Measurements from ENCODE around the gene ITM2C. TPM values are rescaled to one million over a fixed set of nuclear protein-coding genes. Genes with fewer than 3 reads are reported as not detected.
A peak's percentile ranks its signal among the peaks of the same experiment; 100 is the strongest.

The ITM2C gene
- total and polyA plus RNA-seq, 5 donors from 2014 or later: 29.3 to 70.3 (median 52.2) TPM

GRCh38 chr2:230925443-230925878 is 60.7 kb downstream of the ITM2C start:
- peak in 1 of 3 donors; percentile 39 for DNase-seq
- Histone ChIP-seq H3K27me3 (ENCODE audit: control insufficient read depth, insufficient read depth, low read length) (no peaks in the 10 kb centered on the region), H3K27ac (ENCODE audit: insufficient read depth, low read length, poor library complexity, severe bottlenecking) (peak overlapping the region; percentile 65), H3K36me3 (ENCODE audit: control insufficient read depth, insufficient read depth, low read length) (no peaks in the 10 kb centered on the region), H3K9me3 (ENCODE audit: control insufficient read depth in 2 of 2, low read length in 2 of 2) (no peaks in the 10 kb centered on the region), H3K4me3 (ENCODE audit: low read depth, low read length) (peak overlapping the region; percentile 68), H3K4me1 (ENCODE audit: control insufficient read depth, insufficient read depth, low read length, poor library complexity, severe bottlenecking) (peaks cover 29% of the 10 kb centered on the region)
- Mint-ChIP-seq H3K9me3 (no peaks in the 10 kb centered on the region), H3K36me3 (no peaks in the 10 kb centered on the region), H3K4me1 (peaks cover 0 to 49% (median 29%) of the 10 kb centered on the region in 4 donors), H3K27me3 (peaks cover 7% of the 10 kb centered on the region), H3K4me3 (peak overlapping the region; percentile 85 to 96 (median 91)), H3K27ac (peak overlapping the region; percentile 56 to 93 (median 87))
- ATAC-seq (ENCODE audit: low read depth in 2 of 2): no peak

DNA sequence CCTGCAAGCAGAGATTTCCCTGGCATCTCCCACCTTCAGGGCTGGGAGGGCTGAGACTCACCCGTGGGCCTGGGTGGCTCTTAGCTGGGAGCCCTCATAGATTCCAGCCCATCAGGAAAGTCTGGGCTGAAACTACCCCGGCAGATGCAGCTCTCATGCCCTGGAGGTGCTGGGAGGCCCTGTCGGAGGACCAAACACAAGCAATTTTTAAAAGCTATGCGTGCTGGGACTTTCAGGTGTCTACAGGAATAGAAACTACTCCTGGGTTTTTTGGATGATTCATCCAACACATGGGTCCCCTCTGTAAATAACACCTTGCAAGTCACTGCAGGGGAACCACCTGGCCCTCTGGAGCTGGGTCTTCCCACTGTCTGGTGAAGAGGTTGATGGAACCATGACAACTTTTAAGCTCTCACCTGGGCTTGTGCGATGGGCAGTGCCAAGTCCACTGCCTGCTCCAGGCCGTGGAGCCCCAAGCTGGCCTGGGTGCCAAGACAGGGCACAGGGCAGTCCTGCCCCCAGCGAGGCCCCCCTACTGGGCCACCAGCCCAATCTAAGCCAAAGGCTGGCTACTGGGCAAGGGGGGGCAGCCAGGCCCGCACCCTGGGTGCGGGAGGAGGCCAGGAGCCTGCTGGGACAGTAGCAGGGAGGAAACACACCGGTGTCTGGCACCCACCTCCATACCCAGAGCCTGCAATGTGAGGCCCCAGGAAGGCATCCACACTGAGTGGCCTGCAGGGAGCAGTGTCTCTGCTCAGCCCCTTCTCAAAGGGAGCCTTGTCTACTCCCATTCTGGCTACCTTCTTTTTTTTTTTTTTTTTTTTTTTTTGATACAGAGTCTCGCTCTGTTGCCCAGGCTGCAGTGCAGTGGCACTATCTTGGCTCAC is 61.4 kb downstream of the ITM2C start:
- DNase-seq: peak in 1 of 3 donors; percentile 51

GRCh38 chr2:230927711-230928341 is 63.1 kb downstream of the ITM2C start:
- Mint-ChIP-seq H3K9me3 (no peaks in the 10 kb centered on the region), H3K27me3 (peaks cover 8% of the 10 kb centered on the region), H3K4me1 (peaks cover 0 to 35% (median 19%) of the 10 kb centered on the region in 4 donors), H3K27ac (no peak overlapping the region), H3K36me3 (no peaks in the 10 kb centered on the region), H3K4me3 (peak overlapping the region in 1 of 4 donors; percentile 66)
- DNase-seq: peak in 1 of 3 donors; percentile 40
- H3K9me3 ChIP-seq (ENCODE audit: control insufficient read depth in 2 of 2, low read length in 2 of 2): no peaks in the 10 kb centered on the region
- no peak overlapping the region for H3K4me3 ChIP-seq (ENCODE audit: low read depth, low read length)
- H3K36me3 ChIP-seq (ENCODE audit: control insufficient read depth, insufficient read depth, low read length): no peaks in the 10 kb centered on the region
- H3K27ac ChIP-seq (ENCODE audit: insufficient read depth, low read length, poor library complexity, severe bottlenecking): no peak overlapping the region
- no peak for ATAC-seq (ENCODE audit: low read depth in 2 of 2)
- H3K4me1 ChIP-seq (ENCODE audit: control insufficient read depth, insufficient read depth, low read length, poor library complexity, severe bottlenecking): peaks cover 29% of the 10 kb centered on the region
- H3K27me3 ChIP-seq (ENCODE audit: control insufficient read depth, insufficient read depth, low read length): no peaks in the 10 kb centered on the region

More for the DNA sequence above, 61.4 kb downstream of the ITM2C start:
- Mint-ChIP-seq H3K4me1 (peaks cover 0 to 44% (median 25%) of the 10 kb centered on the region in 4 donors), H3K4me3 (peak overlapping the region in 2 of 4 donors; percentile 86 to 92), H3K36me3 (no peaks in the 10 kb centered on the region), H3K27me3 (peaks cover 4% of the 10 kb centered on the region), H3K9me3 (no peaks in the 10 kb centered on the region), H3K27ac (peak overlapping the region in 2 of 3 donors; percentile 56 to 87)
- Histone ChIP-seq H3K36me3 (ENCODE audit: control insufficient read depth, insufficient read depth, low read length) (no peaks in the 10 kb centered on the region), H3K27ac (ENCODE audit: insufficient read depth, low read length, poor library complexity, severe bottlenecking) (peak overlapping the region; percentile 65), H3K4me1 (ENCODE audit: control insufficient read depth, insufficient read depth, low read length, poor library complexity, severe bottlenecking) (peaks cover 29% of the 10 kb centered on the region), H3K9me3 (ENCODE audit: control insufficient read depth in 2 of 2, low read length in 2 of 2) (no peaks in the 10 kb centered on the region), H3K27me3 (ENCODE audit: control insufficient read depth, insufficient read depth, low read length) (no peaks in the 10 kb centered on the region), H3K4me3 (ENCODE audit: low read depth, low read length) (no peak overlapping the region)
- no peak for ATAC-seq (ENCODE audit: low read depth in 2 of 2)

Other genes with a start within 250 kb of the ITM2C start
- 114 TPM for gene CAB39, start 152.1 kb upstream of the ITM2C start, total RNA-seq
- 10 to 100 TPM; 64.3 to 88.4 (median 78.3) TPM for gene CAB39, start 152.1 kb upstream of the ITM2C start, polyA plus RNA-seq
- gene GPR55, start 60.3 kb downstream of the ITM2C start, total RNA-seq: 24.4 TPM
- gene GPR55, start 60.3 kb downstream of the ITM2C start, polyA plus RNA-seq: 1 to 10 TPM; 1.6 to 7.1 (median 4.0) TPM
- 0.72 TPM for gene SPATA3, start 131.2 kb downstream of the ITM2C start, total RNA-seq
- not detected for gene SPATA3, start 131.2 kb downstream of the ITM2C start, polyA plus RNA-seq
- gene C2orf72, start 172.6 kb downstream of the ITM2C start, total RNA-seq: not detected
- not detected for gene C2orf72, start 172.6 kb downstream of the ITM2C start, polyA plus RNA-seq
- gene PSMD1, start 191.9 kb downstream of the ITM2C start, total RNA-seq: 45.0 TPM
- gene PSMD1, start 191.9 kb downstream of the ITM2C start, polyA plus RNA-seq: 10 to 100 TPM; 48.6 to 70.7 (median 61.9) TPM